Activated CD4-positive, CD25-positive, alpha-beta regulatory T cell treated with anti-CD3 and anti-CD28 coated beads, Interleukin-2, amount 50 U/mL, for 72 hours (primary cell): ENCODE results near the gene GYG2.
"Not testable (repeated sequence)": the region's sequence is repeated elsewhere in the genome, so short reads cannot be mapped to it uniquely, and the experiment has no call there.

ENCODE experiments used
- DNase-seq: peaks from one replicate; pipeline ENCODE4 v3.0.0; 2021

GYG2 gene

GRCh38 chrX:2910109-2910508, 81.4 kb downstream of the GYG2 start:
- DNase-seq: no peak

- no peak for DNase-seq
These were observed 84.4 kb downstream of the GYG2 start for GRCh38 chrX:2913118-2913517.

- DNase-seq: no peak
These were observed 89.0 kb downstream of the GYG2 start for GRCh38 chrX:2917767-2918166.

GRCh38 chrX:2921193-2921592, 92.5 kb downstream of the GYG2 start:
- no peak for DNase-seq

- no peak for DNase-seq
These were observed 93.0 kb downstream of the GYG2 start for GRCh38 chrX:2921750-2922149.

- DNase-seq: no peak
These were observed 95.4 kb downstream of the GYG2 start for GRCh38 chrX:2924151-2924550.

- DNase-seq: not testable (repeated sequence)
These were observed 97.5 kb downstream of the GYG2 start for GRCh38 chrX:2926255-2926654.

- no peak for DNase-seq
These were observed 98.0 kb downstream of the GYG2 start for GRCh38 chrX:2926664-2927275.

GRCh38 chrX:2928191-2928582, 99.5 kb downstream of the GYG2 start:
- no peak for DNase-seq

GRCh38 chrX:2928583-2929434, 100.1 kb downstream of the GYG2 start, which contains the start of gene ARSD:
ARSD (minus strand) TSS chrX:2929339; CDS start chrX:2929275, 64 bp downstream.
- peak; percentile 41 for DNase-seq

- no peak for DNase-seq
These were observed 102.4 kb downstream of the GYG2 start for GRCh38 chrX:2931155-2931554.

- no peak for DNase-seq
These were observed 102.9 kb downstream of the GYG2 start for GRCh38 chrX:2931612-2932011.
